ENCODE results near the gene HES5.

Gene HES5

GRCh38 chr1:2530513-2531361 is 674 bp upstream of the HES5 start:
- Histone ChIP-seq H3K9ac (ENCODE audit: low read length) (no peak overlapping the region), H3K4me3 (ENCODE audit: low read length) (no peak overlapping the region), H3K36me3 (ENCODE audit: control insufficient read depth, insufficient read depth, low read length) (no peaks in the 10 kb centered on the region), H3K9me3 (ENCODE audit: control insufficient read depth, low read length) (no peaks in the 10 kb centered on the region), H3K4me1 (ENCODE audit: control insufficient read depth, insufficient read depth, low read length) (peaks cover 49% of the 10 kb centered on the region), H3K27me3 (ENCODE audit: control insufficient read depth, insufficient read depth, low read length) (peaks cover 80% of the 10 kb centered on the region)

- Histone ChIP-seq H3K27me3 (ENCODE audit: control insufficient read depth, insufficient read depth, low read length) (peaks cover 66% of the 10 kb centered on the region), H3K4me1 (ENCODE audit: control insufficient read depth, insufficient read depth, low read length) (peaks cover 49% of the 10 kb centered on the region)
Observed at GRCh38 chr1:2528966-2529783, 888 bp downstream of the HES5 start.

GRCh38 chr1:2528611-2528965 is 1.5 kb downstream of the HES5 start:
- Histone ChIP-seq H3K27me3 (ENCODE audit: control insufficient read depth, insufficient read depth, low read length) (peaks cover 60% of the 10 kb centered on the region), H3K4me3 (ENCODE audit: low read length) (no peak overlapping the region), H3K9me3 (ENCODE audit: control insufficient read depth, low read length) (no peaks in the 10 kb centered on the region), H3K36me3 (ENCODE audit: control insufficient read depth, insufficient read depth, low read length) (no peaks in the 10 kb centered on the region), H3K9ac (ENCODE audit: low read length) (no peak overlapping the region), H3K4me1 (ENCODE audit: control insufficient read depth, insufficient read depth, low read length) (peaks cover 55% of the 10 kb centered on the region)

More at GRCh38 chr1:2528966-2529783, 888 bp downstream of the HES5 start:
- Histone ChIP-seq H3K36me3 (ENCODE audit: control insufficient read depth, insufficient read depth, low read length) (no peaks in the 10 kb centered on the region), H3K4me3 (ENCODE audit: low read length) (no peak overlapping the region), H3K9ac (ENCODE audit: low read length) (no peak overlapping the region), H3K9me3 (ENCODE audit: control insufficient read depth, low read length) (no peaks in the 10 kb centered on the region)

GRCh38 chr1:2528016-2528415 is 2.0 kb downstream of the HES5 start:
- H3K4me1 ChIP-seq (ENCODE audit: control insufficient read depth, insufficient read depth, low read length) = peaks cover 55% of the 10 kb centered on the region
- H3K27me3 ChIP-seq (ENCODE audit: control insufficient read depth, insufficient read depth, low read length) = peaks cover 56% of the 10 kb centered on the region
- no peaks in the 10 kb centered on the region for H3K9me3 ChIP-seq (ENCODE audit: control insufficient read depth, low read length)
- H3K9ac ChIP-seq (ENCODE audit: low read length) = no peak overlapping the region
- no peak overlapping the region for H3K4me3 ChIP-seq (ENCODE audit: low read length)
- H3K36me3 ChIP-seq (ENCODE audit: control insufficient read depth, insufficient read depth, low read length) = no peaks in the 10 kb centered on the region

GRCh38 chr1:2527556-2527860 is 2.6 kb downstream of the HES5 start:
- Histone ChIP-seq H3K4me3 (ENCODE audit: low read length) (no peak overlapping the region), H3K4me1 (ENCODE audit: control insufficient read depth, insufficient read depth, low read length) (peaks cover 55% of the 10 kb centered on the region), H3K27me3 (ENCODE audit: control insufficient read depth, insufficient read depth, low read length) (peaks cover 51% of the 10 kb centered on the region), H3K9me3 (ENCODE audit: control insufficient read depth, low read length) (no peaks in the 10 kb centered on the region), H3K36me3 (ENCODE audit: control insufficient read depth, insufficient read depth, low read length) (no peaks in the 10 kb centered on the region), H3K9ac (ENCODE audit: low read length) (no peak overlapping the region)

- H3K9ac ChIP-seq (ENCODE audit: low read length) = no peak overlapping the region
- no peaks in the 10 kb centered on the region for H3K36me3 ChIP-seq (ENCODE audit: control insufficient read depth, insufficient read depth, low read length)
- H3K27me3 ChIP-seq (ENCODE audit: control insufficient read depth, insufficient read depth, low read length) = peaks cover 48% of the 10 kb centered on the region
- H3K9me3 ChIP-seq (ENCODE audit: control insufficient read depth, low read length) = no peaks in the 10 kb centered on the region
- H3K4me3 ChIP-seq (ENCODE audit: low read length) = no peak overlapping the region
- peaks cover 55% of the 10 kb centered on the region for H3K4me1 ChIP-seq (ENCODE audit: control insufficient read depth, insufficient read depth, low read length)
Observed at GRCh38 chr1:2526824-2527555, 3.1 kb downstream of the HES5 start.

GRCh38 chr1:2525920-2526823 is 3.9 kb downstream of the HES5 start, which contains the start of gene PANK4:
Gene PANK4, minus strand, starts transcription at chr1:2526596. Its CDS starts 9 bp downstream, at chr1:2526587.
- H3K27me3 ChIP-seq (ENCODE audit: control insufficient read depth, insufficient read depth, low read length) = peaks cover 40% of the 10 kb centered on the region
- peak within 1 kb of the TSS; percentile 74 for H3K9ac ChIP-seq (ENCODE audit: low read length)
- no peaks in the 10 kb centered on the region for H3K36me3 ChIP-seq (ENCODE audit: control insufficient read depth, insufficient read depth, low read length)
- H3K9me3 ChIP-seq (ENCODE audit: control insufficient read depth, low read length) = no peaks in the 10 kb centered on the region
- H3K4me1 ChIP-seq (ENCODE audit: control insufficient read depth, insufficient read depth, low read length) = peaks cover 50% of the 10 kb centered on the region
- H3K4me3 ChIP-seq (ENCODE audit: low read length) = peak within 1 kb of the TSS; percentile 71

GRCh38 chr1:2525572-2525919 is 4.5 kb downstream of the HES5 start:
- Histone ChIP-seq H3K4me1 (ENCODE audit: control insufficient read depth, insufficient read depth, low read length) (peaks cover 44% of the 10 kb centered on the region), H3K9me3 (ENCODE audit: control insufficient read depth, low read length) (no peaks in the 10 kb centered on the region), H3K9ac (ENCODE audit: low read length) (peak overlapping the region; percentile 74), H3K4me3 (ENCODE audit: low read length) (peak overlapping the region; percentile 71), H3K27me3 (ENCODE audit: control insufficient read depth, insufficient read depth, low read length) (peaks cover 33% of the 10 kb centered on the region), H3K36me3 (ENCODE audit: control insufficient read depth, insufficient read depth, low read length) (no peaks in the 10 kb centered on the region)

- H3K36me3 ChIP-seq (ENCODE audit: control insufficient read depth, insufficient read depth, low read length) = no peaks in the 10 kb centered on the region
- peak overlapping the region; percentile 74 for H3K9ac ChIP-seq (ENCODE audit: low read length)
- H3K9me3 ChIP-seq (ENCODE audit: control insufficient read depth, low read length) = no peaks in the 10 kb centered on the region
- H3K4me1 ChIP-seq (ENCODE audit: control insufficient read depth, insufficient read depth, low read length) = peaks cover 36% of the 10 kb centered on the region
- no peak overlapping the region for H3K4me3 ChIP-seq (ENCODE audit: low read length)
- peaks cover 23% of the 10 kb centered on the region for H3K27me3 ChIP-seq (ENCODE audit: control insufficient read depth, insufficient read depth, low read length)
Observed at GRCh38 chr1:2523891-2524609, 6.0 kb downstream of the HES5 start.

GRCh38 chr1:2523191-2523890 is 6.7 kb downstream of the HES5 start:
- Histone ChIP-seq H3K9ac (ENCODE audit: low read length) (no peak overlapping the region), H3K4me1 (ENCODE audit: control insufficient read depth, insufficient read depth, low read length) (peaks cover 29% of the 10 kb centered on the region), H3K36me3 (ENCODE audit: control insufficient read depth, insufficient read depth, low read length) (no peaks in the 10 kb centered on the region), H3K4me3 (ENCODE audit: low read length) (no peak overlapping the region), H3K27me3 (ENCODE audit: control insufficient read depth, insufficient read depth, low read length) (peaks cover 16% of the 10 kb centered on the region), H3K9me3 (ENCODE audit: control insufficient read depth, low read length) (no peaks in the 10 kb centered on the region)

Measured in mucosa of stomach (tissue), 1 donor.